Stimulated activated CD4-positive, alpha-beta T cell treated with anti-CD3 and anti-CD28 coated beads, TNF-alpha, amount 100 ng/mL, for 1 hour (primary cell): ENCODE results near the gene ROR1.

Experiments used
- DNase-seq, 3 donors: peaks; one replicate each; pipeline ENCODE4 v3.0.0-alpha.2; 2020; ENCODE audit warnings: low read depth in 3 of 3, low spot score in 1 of 3

ROR1 gene

DNA sequence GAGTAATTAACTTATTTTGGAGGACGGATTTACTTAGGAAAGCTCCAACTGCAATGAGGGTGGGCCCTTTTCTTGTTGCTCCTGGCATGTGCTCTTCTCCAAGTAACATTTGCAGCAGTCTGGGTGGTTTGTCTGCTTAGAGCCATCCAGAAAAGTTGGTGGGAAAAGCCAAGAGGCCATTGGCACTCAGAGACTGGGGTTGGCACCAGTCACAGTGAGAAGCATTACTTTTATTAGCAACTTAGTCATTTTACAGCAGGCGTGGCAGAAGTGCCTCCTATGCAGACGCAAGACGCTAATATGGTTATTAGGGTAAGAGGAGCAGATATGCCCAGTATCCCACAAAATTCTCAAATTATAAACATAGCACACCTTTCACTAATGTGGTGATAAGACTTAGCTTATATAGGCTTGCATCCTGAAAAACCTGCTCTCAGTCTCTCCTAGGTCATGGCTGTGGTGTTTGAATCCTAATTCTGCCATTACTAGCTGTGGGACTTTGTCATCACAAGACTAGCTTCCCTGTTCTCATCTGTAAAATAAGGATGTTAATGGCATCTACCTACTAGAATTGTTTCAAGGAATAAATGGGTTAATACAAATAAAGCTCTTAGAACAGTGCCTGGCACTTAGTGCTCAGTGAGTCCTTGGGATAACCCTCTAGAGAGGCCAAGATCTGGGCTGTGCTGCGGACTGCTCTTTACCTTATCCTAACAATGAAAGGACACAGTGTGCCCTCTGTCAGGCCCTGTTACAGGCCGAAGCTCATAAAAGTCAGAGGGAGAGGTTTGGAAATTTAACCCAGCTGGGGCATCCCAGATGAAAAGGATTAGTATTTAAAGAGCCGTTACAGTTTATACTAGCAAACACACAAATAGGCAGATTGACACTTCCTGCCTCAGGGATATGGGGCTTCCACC, 154.6 kb downstream of the ROR1 start:
- DNase-seq: no peak

DNA sequence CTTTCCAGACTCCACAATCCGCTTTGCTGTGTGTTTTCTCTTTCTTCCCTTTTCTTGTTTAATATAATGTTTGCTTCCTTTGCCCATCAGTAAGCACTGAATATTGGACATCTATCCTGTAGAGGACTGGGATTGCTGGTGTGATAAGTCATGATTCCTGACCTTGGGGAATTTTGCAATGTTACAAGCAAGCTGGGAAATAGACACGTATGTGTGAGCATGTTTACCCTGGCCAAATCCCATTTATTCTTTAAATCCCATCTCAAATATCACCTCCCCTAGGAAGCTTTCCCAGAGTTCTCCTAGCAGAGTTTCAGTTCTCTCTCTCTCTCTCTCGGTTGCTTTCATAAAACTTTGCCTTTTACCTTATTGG, 155.3 kb downstream of the ROR1 start:
- no peak for DNase-seq

DNA sequence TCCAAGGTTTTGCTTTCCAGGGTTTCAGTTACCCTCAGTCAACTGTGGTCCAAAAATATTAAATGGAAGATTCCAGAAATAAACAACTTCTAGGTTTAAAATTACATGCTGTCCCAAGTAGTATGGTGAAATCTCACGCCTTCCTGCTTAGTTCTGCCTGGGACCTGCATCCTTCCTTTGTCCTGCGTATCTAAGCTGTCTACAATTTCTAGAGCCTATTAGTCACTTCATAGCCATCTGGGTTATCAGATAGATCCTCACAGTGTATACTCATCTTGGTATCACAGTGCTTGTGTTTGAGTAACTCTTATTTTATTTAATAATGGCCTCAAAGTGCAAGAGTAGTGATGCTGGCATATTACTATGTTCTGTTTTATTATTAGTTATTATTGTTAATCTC, 157.7 kb downstream of the ROR1 start:
- no peak for DNase-seq

DNA sequence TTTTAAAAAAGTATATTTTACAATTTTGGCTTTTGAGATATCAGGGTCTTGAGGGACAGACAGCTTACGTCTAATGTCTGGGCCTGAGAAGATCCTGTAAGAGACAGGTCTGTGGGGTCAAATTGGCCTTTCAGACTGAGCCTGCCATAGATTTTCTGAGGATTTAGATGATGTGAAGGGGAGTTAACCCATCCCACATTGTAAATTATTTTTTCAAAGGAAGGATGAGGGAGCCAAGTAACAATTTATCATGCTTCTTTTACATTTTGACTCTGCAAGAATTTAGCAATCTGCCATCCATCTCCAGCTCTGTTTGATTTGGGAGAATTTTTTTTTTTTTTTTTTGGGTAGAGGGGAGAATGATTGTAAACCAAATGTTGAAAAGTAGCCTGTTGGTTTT, 160.9 kb downstream of the ROR1 start:
- no peak for DNase-seq

DNA sequence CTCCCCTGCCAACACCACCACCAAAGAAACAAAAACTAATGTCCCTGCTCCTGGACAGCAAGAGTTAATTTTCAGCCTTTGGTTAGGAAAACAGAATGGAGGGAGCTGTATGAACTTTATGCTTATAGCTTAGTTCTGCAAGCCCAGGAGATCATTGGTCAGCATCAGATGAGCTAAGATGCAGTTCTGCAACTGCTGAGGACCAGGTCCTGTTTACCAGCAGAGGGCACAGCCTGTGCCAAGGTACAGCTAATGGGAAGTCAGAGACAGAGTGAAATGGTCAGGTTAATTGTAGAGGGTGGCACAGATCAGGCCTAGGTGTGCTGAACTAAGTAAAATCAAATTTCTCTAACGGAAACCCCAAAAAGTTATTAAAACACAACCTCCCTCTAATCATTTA, 161.3 kb downstream of the ROR1 start:
- no peak for DNase-seq

DNA sequence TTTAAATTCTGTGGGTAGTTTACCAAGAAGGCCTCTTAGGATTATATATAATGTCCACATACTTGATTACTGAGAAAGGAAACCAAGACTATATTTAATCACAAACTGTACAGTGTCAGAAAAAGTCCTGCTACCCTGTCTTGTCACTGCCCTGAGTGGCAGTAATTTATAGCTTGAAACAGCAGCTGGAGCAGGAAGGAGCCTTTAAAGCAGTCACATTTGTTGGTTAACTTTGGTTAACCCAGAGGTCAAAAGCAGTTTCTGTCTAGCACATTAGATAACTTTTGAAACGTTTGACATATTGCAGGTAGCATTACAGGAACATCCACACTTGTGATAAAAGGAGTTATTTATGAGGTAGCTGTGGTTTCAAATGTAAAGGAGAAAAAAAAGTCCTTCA, 161.7 kb downstream of the ROR1 start:
- DNase-seq: no peak

DNA sequence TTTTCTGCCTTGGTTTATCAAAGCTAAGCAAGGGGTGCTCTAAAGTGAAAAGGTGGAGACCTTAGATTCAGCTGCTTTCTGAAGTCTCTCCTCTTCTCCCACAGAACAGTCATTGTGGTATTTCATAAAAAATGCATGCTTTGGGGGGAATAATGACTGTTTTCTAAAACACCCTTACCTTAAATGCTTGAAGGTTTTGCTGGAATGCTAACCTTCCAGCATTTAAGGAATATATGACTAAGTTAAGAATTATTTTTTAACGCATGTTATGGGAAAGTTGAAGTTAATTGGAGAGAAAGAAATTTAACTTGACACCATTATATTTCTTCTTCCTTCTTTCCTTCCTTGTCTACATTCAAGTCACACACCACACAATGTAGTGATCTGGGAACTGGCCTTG, 162.5 kb downstream of the ROR1 start:
- DNase-seq: no peak

DNA sequence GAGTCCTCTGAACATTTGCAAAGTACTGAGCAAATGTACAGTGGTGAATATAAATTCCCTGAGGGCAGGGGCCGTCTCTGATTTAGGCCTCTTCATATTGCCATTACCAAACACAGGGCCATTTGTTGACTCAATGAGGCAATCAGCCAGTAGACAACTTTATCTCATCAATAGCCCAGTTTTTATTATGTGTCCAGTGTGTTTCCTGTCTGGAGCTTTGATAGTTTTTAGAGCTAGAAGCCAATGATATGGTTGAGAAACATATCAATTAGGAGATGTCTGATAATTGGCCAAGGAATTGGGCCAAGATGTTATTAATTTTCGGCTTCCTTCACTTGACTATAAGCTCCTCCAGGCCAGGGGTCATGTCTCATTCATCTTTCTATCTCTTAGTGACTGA, 163.0 kb downstream of the ROR1 start:
- no peak for DNase-seq

DNA sequence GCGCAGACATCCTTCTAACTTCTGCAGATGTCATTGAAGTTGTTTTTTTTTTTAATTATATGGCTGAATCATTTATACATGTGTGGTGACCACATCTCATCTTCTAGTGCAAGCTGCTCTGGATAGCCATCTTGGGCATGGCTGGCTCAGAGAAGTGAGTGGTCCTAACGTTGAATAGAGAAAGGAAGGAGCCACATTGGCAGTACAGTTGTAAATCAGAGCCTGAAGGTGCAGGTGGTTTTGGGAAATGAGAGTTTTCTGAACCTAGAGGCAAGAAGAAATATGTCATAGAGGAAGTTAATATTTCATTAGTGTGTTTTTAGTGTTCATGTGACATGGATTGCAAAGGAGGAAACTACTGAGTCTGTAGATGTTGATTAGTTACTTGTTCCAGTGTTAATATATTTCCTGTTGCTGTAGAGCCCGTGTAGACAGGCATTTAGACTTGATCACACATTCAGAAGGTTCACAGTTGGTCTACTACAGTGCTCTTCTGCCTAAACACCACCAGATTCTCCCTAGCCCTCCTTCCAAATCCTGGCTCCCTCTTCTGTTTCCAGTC, 163.7 kb downstream of the ROR1 start:
- DNase-seq: no peak

DNA sequence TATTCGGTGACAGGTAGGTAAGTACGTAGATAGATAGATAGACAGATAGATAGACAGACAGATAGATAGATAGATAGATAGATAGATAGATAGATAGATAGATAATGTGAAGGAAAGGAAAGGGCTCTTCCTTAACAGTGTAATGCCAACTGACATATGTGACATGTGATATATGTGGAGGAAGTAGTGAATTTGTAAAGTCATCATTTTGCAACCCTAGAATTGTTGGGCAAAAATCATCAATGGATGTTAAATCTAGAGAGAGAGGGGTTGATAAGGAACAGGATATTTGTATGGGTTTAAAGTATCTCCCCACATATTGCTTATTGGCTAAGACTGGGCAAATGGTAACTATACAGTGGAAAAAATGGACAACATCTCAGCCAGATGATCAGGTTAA, 166.6 kb downstream of the ROR1 start:
- no peak for DNase-seq

DNA sequence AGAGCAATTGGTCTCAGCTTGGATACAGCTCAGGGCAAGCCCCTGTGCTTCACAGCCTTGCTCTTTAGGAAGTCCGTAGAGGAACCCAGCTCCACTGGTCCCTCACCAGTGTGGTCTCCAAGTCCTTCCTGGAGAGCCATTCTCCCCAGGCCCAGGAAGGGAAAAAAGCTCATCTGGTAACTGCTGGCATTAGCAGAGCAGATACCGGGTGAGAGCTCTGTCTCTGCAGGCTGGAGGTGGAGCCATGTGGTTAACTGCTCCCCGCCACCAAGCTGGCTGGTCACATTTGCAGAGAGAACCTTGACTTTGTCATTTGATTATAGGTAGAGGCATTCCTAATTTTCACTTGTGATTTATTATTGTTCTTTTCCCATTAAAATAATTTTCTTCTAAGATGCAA, 169.6 kb downstream of the ROR1 start:
- DNase-seq: no peak

DNA sequence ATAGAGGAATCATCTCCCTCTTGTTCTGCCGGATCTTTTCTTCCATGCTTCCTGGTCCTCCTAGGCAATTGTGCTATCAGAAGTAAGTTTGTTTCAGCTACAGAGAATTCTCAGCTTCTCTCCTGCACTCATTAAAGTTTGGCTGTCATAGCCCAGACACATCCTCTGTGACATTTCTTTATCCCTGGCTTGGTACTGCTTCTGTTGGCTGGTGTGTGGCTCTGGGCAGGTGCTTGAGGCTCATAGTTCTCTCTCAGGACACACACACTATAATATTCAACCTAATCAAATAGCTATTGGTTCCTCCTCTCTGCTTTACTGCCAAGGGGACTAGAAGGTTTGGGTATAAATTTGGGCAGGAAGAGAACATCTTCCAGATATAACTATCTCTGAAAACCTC, 172.1 kb downstream of the ROR1 start:
- no peak for DNase-seq

DNA sequence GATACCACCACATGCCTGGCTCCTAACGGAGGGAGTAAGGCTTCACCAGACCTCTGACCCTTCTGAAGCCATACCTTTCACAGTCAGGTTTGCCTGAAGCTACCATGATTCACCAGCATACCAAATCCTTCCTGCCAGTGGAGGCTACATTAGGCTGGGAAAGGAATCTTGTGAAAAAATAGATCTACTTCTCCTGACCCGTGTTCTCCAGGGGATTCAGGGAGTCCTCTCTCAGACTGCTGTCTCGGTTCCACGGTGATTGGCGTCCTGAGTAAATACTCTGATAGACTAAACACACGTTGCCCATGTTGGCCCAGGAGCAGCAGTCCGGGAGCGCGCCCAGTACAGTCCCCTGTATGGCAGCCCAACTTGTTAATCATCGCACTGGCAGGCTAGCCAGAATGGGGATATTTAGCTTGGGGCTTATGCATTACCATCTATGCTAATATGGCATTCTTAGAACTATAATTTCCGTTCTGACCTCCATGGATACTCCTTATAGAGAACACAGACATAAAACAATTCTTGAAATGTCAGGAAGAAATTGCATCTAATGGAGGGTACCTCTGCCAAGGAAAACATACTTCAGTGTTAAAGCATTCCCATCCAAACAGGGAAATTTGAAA, 173.2 kb downstream of the ROR1 start:
- no peak for DNase-seq

DNA sequence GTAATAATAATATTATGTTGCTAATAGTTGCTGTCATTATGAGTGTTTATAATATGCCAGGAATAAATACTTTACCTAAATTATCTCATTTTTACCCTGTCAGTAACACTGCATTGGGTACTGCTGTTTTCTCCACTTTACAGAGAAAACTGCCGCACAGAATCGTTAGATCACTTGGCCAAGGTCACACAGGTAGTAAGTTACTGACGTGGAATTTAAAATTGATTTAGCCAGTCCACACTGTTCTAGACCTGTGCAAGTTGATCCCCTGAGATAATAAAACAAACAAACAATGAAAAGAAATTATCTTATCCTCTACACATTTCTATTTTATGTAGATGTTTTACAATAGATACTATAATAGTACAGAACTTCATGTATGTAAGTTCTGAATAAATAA, 174.1 kb downstream of the ROR1 start:
- DNase-seq: no peak

DNA sequence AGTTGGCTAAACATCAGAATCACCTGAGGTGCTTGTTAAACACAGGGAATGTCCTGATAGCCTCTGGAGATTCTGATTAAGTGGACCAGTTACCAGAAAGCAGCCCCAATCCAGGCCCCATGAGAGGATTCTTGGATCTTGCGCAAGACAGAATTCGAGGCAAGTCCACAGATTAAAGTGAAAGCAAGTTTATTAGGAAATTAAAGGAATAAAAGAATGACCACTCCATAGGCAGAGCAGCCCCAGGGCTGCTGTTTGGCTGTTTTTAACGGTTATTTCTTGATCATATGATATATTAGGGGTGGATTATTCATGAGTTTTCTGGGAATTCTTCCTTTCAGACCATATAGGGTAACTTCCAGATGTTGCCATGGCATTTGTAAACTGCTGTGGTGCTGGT, 176.2 kb downstream of the ROR1 start:
- no peak for DNase-seq

DNA sequence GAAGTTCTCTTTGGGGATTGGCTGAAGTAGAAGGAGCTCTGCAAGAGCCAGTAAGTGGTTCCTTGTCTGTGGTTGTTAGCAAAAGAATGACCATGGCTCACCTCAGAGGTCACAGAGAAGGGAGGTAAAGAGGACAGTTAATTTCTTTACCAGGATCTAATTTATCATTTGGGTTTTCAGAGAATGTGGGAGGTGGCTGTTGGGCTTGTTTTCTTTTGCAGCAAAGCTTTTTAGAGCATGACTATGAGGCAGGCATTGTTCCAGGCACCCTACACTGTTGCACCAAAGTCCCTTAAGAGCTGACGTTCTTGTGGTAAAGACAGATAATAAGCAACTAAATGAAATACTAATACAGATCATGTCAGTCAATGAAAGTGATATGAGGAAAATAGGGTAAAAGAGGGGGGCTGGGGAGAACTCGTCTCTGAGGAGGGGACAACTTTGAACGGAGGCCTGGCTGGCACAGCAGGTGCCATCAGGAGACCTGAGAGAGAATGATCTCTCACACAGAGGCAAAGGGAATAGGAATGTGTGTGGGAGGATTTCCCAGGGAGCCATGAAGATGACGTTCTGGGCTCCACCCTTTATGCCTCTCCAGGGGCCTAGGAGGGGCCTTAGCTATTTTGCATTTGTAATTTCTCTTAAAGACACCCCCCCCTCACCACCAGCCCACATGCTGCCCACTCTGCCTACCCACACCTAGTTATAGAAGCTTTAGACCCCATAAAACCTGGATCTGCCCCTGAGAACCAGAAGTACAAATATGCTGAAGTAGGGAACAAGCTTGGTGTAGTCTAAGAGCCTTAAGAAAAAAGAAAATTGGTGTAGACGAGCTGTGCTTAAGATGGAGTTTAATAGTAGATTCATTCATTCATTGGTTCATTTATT, 177.5 kb downstream of the ROR1 start:
- DNase-seq: no peak

DNA sequence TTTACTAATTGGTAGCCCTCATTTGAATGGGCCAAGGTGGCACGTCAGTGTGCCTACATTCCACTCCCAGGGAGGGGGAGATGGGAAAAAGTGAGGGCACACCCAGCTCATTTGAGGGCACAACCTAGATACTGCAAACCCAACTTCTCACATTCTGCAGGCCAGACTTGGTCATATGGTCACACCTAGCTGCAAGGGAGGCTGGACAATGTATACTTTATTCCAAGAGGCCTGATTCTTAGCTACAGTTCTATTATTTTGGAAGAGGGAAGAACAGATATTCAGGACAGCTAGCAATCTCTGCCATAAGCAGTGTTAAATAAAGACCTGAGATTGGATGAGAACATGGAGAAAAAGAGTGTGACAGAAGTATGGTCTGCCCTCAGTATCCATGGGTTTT, 180.4 kb downstream of the ROR1 start:
- no peak for DNase-seq

DNA sequence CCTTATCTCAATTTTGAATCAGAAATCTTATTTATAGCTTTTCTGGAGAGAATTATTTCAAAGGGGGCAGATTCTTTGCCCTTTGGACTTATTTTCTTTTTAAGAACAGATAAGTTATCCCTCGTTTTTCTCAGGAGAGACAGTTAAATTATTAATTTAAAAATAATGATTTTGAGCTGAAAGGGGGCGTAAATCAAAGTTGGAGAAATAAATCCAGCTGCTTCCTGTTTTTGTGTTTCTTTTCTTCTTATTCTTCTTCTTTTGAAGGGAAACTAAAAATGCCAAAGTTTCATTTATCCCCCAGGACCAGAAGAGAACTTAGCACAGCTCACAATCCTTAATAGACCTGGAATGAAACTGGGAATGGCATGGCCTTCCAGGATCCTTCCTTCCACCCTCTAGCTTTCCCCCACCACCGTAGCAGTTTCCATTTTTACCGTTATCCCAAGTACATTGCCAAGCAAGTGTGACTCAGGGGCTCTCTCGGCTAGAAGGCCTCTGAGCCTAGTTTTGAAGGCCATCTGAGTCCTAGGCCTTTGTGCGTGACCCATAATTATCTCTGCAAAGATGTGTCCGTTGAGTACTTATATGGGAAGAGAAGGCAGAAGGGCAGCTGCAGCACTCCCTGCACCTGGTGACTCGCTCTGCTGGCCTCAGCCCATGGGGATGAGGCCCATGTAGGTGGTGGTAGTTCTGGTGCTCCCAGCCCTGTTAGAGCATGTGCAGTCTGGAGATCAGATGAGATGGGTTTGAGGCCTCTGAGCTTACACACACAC, 181.7 kb downstream of the ROR1 start:
- no peak for DNase-seq

DNA sequence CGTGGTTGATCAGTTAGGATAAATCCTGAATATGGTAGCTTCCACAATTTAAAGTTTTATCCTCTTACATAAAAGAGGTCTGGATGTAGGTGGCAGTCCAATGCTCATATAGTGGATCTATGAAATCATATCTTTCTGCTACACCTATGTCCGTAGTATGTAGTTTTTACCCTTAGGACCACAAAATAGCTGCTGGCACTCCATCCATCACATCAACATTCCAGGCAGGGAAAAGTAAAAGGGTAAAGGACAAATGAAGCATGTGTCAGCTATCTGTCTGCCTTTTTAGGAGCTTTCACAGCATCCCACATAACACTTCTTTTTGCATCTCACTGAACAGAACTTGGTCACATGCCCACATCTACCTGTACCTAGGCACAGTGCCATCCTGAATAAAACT, 184.7 kb downstream of the ROR1 start:
- DNase-seq: no peak

DNA sequence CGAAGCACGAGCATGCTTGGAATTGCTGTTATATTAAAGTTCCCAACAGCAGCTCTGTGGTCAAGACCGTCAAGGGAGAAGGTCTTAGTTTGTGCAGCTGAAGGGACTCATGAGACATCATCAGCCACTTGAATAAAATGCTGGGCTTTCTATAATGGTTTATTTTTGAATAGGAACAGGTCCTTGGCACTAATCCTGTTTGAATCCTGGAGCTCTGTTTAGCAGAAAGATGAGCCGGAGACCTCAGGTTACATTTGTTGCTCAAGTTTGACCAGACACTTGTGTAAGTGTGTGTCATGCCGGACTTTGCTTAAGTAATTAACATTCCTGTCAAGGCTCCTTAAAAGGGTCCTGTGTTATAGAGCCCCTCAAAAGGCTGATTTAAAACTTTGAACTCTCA, 186.5 kb downstream of the ROR1 start:
- DNase-seq: no peak

DNA sequence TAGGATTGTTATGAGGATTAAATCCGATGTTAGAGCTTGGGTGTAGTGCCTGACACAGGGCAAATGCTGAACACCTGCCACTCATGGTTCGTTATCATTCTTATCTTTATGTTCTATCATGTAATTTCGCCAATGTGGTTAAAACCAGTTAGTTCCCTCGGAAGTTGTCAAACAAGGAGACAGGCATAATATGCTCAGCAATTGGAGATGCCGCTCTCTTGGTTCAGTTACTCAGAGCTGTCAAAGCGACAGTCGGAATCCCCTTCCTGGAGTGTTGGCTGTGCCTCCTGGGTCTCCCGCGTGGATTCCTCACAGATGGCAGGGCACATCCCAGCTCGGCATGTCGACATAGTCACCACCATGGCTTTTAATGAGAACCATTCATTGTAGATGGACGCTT, 192.2 kb downstream of the ROR1 start:
- no peak for DNase-seq
